NCI-H510A treated with DMSO at 0.1 percent for 48 hours (cell line): Measurements from ENCODE around the gene ACP4.
"Not testable (repeated sequence)": the region's sequence is repeated elsewhere in the genome, so short reads cannot be mapped to it uniquely, and the experiment has no call there.

ENCODE experiments used
- DNase-seq: peaks from one replicate; lab custom pipeline; 2025; lab: John Stamatoyannopoulos, UW

ACP4 gene

GRCh38 chr19:50797781-50798658 lies 7.8 kb downstream of the ACP4 start:
- DNase-seq, result no peak

- DNase-seq, result no peak
Observed at GRCh38 chr19:50798659-50799546, 8.7 kb downstream of the ACP4 start.

- DNase-seq, result no peak
Observed at GRCh38 chr19:50799547-50799851, 9.3 kb downstream of the ACP4 start.

- no peak for DNase-seq
Observed at GRCh38 chr19:50801107-50801506, 10.9 kb downstream of the ACP4 start.

GRCh38 chr19:50803633-50804419 lies 13.6 kb downstream of the ACP4 start:
- no peak for DNase-seq

- DNase-seq, result peak; percentile 96
Observed at GRCh38 chr19:50804420-50805272, 14.4 kb downstream of the ACP4 start.

- no peak for DNase-seq
Observed at GRCh38 chr19:50808856-50809255, 18.6 kb downstream of the ACP4 start.

GRCh38 chr19:50811622-50812238 lies 21.5 kb downstream of the ACP4 start:
- not testable (repeated sequence) for DNase-seq

GRCh38 chr19:50812474-50812873 lies 22.3 kb downstream of the ACP4 start:
- DNase-seq, result no peak

- no peak for DNase-seq
Observed at GRCh38 chr19:50814883-50815282, 24.7 kb downstream of the ACP4 start.

- no peak for DNase-seq
Observed at GRCh38 chr19:50815439-50815838, 25.2 kb downstream of the ACP4 start.

- DNase-seq, result no peak
Observed at GRCh38 chr19:50817941-50818858, 28.0 kb downstream of the ACP4 start.

GRCh38 chr19:50818859-50819472 lies 28.8 kb downstream of the ACP4 start:
- no peak for DNase-seq

GRCh38 chr19:50819636-50820035 lies 29.4 kb downstream of the ACP4 start:
- no peak for DNase-seq

GRCh38 chr19:50820086-50820485 lies 29.9 kb downstream of the ACP4 start:
- no peak for DNase-seq

- DNase-seq, result no peak
Observed at GRCh38 chr19:50820549-50821247, 30.5 kb downstream of the ACP4 start.

- DNase-seq, result no peak
Observed at GRCh38 chr19:50821248-50821612, 31.0 kb downstream of the ACP4 start.

- no peak for DNase-seq
Observed at GRCh38 chr19:50821622-50822021, 31.4 kb downstream of the ACP4 start.
